GM21390 (cell line): ENCODE data around the gene JOSD1.

Experiments used
- ATAC-seq: cut with Tn5 transposase; IDR thresholded peaks from one replicate; pipeline ENCODE4 v1.9.1; 2021; ENCODE audit not compliant: unreplicated experiment

Gene JOSD1

GRCh38 chr22:38700789-38701628 lies at the start of gene JOSD1:
JOSD1 (minus strand) TSS chr22:38700943; CDS start chr22:38699987, 956 bp downstream.
- ATAC-seq = peak; percentile 30

GRCh38 chr22:38750104-38750503 lies 49.4 kb upstream of the JOSD1 start:
- ATAC-seq = no peak

- no peak for ATAC-seq
Measured at GRCh38 chr22:38748487-38749136, 47.9 kb upstream of the JOSD1 start.

GRCh38 chr22:38745676-38746460 lies 45.1 kb upstream of the JOSD1 start:
- ATAC-seq = no peak

- no peak for ATAC-seq
Measured at GRCh38 chr22:38744981-38745380, 44.2 kb upstream of the JOSD1 start.

GRCh38 chr22:38742176-38742942 lies 41.6 kb upstream of the JOSD1 start:
- ATAC-seq = no peak

- no peak for ATAC-seq
Measured at GRCh38 chr22:38741576-38741975, 40.8 kb upstream of the JOSD1 start.

GRCh38 chr22:38741166-38741565 lies 40.4 kb upstream of the JOSD1 start:
- no peak for ATAC-seq

GRCh38 chr22:38740754-38741153 lies 40.0 kb upstream of the JOSD1 start:
- no peak for ATAC-seq

GRCh38 chr22:38740116-38740723 lies 39.5 kb upstream of the JOSD1 start:
- ATAC-seq = no peak

- no peak for ATAC-seq
Measured at GRCh38 chr22:38739300-38740055, 38.7 kb upstream of the JOSD1 start.

- ATAC-seq = no peak
Measured at GRCh38 chr22:38738475-38739070, 37.8 kb upstream of the JOSD1 start.

- ATAC-seq = no peak
Measured at GRCh38 chr22:38737302-38738060, 36.7 kb upstream of the JOSD1 start.

- ATAC-seq = no peak
Measured at GRCh38 chr22:38736257-38736570, 35.5 kb upstream of the JOSD1 start.

- no peak for ATAC-seq
Measured at GRCh38 chr22:38735465-38736256, 34.9 kb upstream of the JOSD1 start.

- no peak for ATAC-seq
Measured at GRCh38 chr22:38735126-38735464, 34.4 kb upstream of the JOSD1 start.

- ATAC-seq = no peak
Measured at GRCh38 chr22:38734421-38735100, 33.8 kb upstream of the JOSD1 start.
